ENCODE data around the gene EDEM1.

EDEM1 gene

DNA sequence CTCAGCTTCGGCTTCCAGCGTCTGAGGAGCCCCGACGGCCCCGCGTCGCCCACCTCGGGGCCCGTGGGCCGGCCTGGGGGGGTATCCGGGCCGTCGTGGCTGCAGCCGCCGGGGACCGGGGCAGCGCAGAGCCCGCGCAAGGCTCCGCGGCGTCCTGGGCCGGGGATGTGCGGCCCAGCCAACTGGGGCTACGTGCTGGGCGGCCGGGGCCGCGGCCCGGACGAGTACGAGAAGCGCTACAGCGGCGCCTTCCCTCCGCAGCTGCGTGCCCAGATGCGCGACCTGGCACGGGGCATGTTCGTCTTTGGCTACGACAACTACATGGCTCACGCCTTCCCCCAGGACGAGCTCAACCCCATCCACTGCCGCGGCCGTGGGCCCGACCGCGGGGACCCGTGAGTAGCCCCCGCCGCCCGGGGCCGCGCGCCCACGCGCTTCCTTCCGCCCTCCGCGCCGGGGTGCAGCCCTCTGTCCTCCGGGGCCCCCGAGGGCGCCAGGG lies 462 bp downstream of the EDEM1 start:
- H3K9ac ChIP-seq (ENCODE audit: low read depth in 1 of 2, low read length in 2 of 2), result peak overlapping the region; percentile 85 to 97
- peak overlapping the region; percentile 89 to 97 for H3K27ac ChIP-seq (ENCODE audit: low read depth in 2 of 2, low read length in 2 of 2)
- no peaks in the 10 kb centered on the region for H3K9me3 ChIP-seq (ENCODE audit: control insufficient read depth in 2 of 2, low read length in 2 of 2)
- H3K36me3 ChIP-seq (ENCODE audit: control insufficient read depth in 2 of 2, insufficient read depth in 2 of 2, low read length in 2 of 2), result no peaks in the 10 kb centered on the region
- H3K4me1 ChIP-seq (ENCODE audit: control insufficient read depth in 2 of 2, insufficient read depth in 2 of 2, low read length in 2 of 2), result peaks cover 8 to 16% of the 10 kb centered on the region in 2 donors
- H3K4me3 ChIP-seq (ENCODE audit: low read length in 2 of 2), result peak overlapping the region; percentile 68 to 90
- no peaks in the 10 kb centered on the region for H3K27me3 ChIP-seq (ENCODE audit: control insufficient read depth in 2 of 2, insufficient read depth in 2 of 2, low read length in 2 of 2)

DNA sequence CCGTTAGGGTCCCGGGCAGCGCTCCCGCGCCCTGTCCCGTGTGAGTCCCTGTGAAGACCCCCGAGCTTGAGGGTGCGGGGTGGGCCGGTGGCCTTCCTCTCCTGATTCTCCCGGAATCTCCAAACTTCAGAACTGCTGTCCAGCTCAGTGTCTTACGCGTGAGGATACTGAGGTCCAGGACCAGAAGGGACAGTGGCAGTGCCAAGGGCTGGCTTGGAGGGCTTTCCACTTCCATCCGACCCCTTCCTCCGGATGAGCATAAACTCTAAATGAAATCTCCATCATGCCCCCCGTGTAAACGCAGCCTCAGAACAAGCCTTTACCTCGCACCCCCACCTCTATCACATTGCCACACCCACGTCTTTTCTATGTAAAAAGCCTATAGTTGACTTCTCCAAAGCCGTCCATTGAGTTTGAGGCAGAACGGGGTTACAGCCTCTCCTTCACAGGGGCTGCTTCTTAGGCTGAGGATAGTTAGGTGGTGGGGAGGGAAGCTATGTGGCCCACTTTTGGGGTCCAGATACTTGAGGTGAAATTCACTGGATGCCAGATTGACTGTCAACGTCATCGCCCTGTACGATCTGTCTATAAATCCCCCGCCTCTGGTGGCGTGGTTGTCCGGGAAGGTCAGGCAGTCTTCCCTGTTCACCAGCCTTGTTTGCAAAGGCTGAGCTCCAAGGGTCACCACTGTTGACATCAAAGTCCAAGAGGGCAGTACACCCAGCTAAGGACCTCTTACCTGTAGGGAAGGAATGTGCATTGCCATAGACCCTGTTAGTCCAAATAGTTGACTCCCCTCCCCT lies 1.1 kb downstream of the EDEM1 start:
- no peaks in the 10 kb centered on the region for H3K36me3 ChIP-seq (ENCODE audit: control insufficient read depth in 2 of 2, insufficient read depth in 2 of 2, low read length in 2 of 2)
- peak overlapping the region; percentile 68 to 90 for H3K4me3 ChIP-seq (ENCODE audit: low read length in 2 of 2)
- H3K4me1 ChIP-seq (ENCODE audit: control insufficient read depth in 2 of 2, insufficient read depth in 2 of 2, low read length in 2 of 2), result peaks cover 8 to 18% of the 10 kb centered on the region in 2 donors
- H3K9me3 ChIP-seq (ENCODE audit: control insufficient read depth in 2 of 2, low read length in 2 of 2), result no peaks in the 10 kb centered on the region
- peak overlapping the region; percentile 89 to 97 for H3K27ac ChIP-seq (ENCODE audit: low read depth in 2 of 2, low read length in 2 of 2)
- H3K9ac ChIP-seq (ENCODE audit: low read depth in 1 of 2, low read length in 2 of 2), result peak overlapping the region; percentile 85 to 97
- no peaks in the 10 kb centered on the region for H3K27me3 ChIP-seq (ENCODE audit: control insufficient read depth in 2 of 2, insufficient read depth in 2 of 2, low read length in 2 of 2)

DNA sequence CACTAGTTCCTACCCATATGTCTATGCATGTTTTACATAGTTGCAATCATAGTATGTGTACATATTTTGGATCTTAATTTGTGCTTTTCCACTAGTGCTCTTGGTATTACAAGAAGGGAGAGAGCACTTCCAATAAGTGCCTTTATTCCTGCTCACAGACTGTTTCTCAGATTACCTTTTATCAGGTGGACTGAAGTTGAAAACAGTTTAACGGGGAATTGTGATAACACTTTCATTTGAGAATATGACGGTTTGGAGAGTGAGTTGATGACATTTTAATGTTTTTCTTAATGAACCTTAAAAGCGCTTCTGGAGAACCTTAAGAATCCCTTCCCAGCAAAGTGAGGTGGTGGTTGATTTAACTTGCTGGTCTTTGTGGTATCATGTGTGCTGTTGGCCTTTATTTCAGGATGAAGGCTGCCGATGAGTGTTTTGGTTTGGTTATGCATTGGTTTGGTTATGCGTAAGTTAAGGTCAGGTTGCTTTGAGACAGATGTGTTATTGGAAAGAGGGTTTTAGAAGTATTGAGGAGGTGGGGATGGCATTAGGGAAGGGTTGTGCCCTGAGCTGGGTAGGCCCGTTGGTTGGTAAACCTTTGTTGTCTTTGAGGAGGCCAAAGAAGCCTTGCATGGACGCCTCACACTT lies 2.8 kb downstream of the EDEM1 start:
- Histone ChIP-seq H3K27me3 (ENCODE audit: control insufficient read depth in 2 of 2, insufficient read depth in 2 of 2, low read length in 2 of 2) (no peaks in the 10 kb centered on the region), H3K4me1 (ENCODE audit: control insufficient read depth in 2 of 2, insufficient read depth in 2 of 2, low read length in 2 of 2) (peaks cover 8 to 17% of the 10 kb centered on the region in 2 donors), H3K9ac (ENCODE audit: low read depth in 1 of 2, low read length in 2 of 2) (peak overlapping the region in 1 of 2 donors; percentile 2), H3K4me3 (ENCODE audit: low read length in 2 of 2) (peak overlapping the region; percentile 10 to 59), H3K9me3 (ENCODE audit: control insufficient read depth in 2 of 2, low read length in 2 of 2) (no peaks in the 10 kb centered on the region), H3K36me3 (ENCODE audit: control insufficient read depth in 2 of 2, insufficient read depth in 2 of 2, low read length in 2 of 2) (peaks cover 4 to 5% of the 10 kb centered on the region in 2 donors), H3K27ac (ENCODE audit: low read depth in 2 of 2, low read length in 2 of 2) (peak overlapping the region in 1 of 2 donors; percentile 20)

DNA sequence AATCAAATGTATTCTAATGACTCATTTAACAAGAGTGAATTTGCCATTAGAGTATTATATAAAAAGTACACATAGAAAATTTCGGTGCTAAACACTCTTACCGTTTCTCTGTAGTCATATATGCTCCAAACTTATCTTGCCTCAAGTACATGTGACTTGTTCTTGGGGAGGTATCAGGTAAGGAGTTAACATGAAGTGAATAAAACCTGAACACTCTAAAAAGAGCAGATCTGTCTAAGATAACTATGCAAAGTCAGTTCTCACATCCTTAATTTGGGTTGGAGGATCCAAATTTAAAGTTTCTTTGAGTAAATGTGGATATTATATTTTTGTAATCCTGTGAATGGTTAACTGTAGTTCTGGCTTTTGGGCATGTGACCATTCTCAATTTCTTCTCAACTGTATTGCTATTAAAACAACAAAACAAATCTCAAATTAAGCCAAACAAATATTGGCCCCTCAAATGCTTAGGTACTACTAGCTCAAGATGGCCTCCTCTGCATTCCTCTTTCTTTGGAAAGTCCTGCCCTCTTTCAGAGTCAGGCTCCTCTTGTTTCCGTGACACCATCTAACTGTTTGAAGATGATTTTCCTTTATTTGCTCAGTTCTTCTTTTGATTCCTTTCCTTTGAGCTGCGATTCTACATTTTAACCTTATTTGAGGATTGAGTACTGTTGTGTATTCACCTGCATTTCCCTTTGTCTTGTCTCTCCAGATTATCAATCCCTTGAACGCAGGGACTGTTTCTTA lies 4.2 kb downstream of the EDEM1 start:
- Histone ChIP-seq H3K9ac (ENCODE audit: low read depth in 1 of 2, low read length in 2 of 2) (no peak overlapping the region), H3K27me3 (ENCODE audit: control insufficient read depth in 2 of 2, insufficient read depth in 2 of 2, low read length in 2 of 2) (no peaks in the 10 kb centered on the region), H3K27ac (ENCODE audit: low read depth in 2 of 2, low read length in 2 of 2) (peak overlapping the region in 1 of 2 donors; percentile 14), H3K9me3 (ENCODE audit: control insufficient read depth in 2 of 2, low read length in 2 of 2) (no peaks in the 10 kb centered on the region), H3K4me3 (ENCODE audit: low read length in 2 of 2) (peak overlapping the region in 1 of 2 donors; percentile 33), H3K36me3 (ENCODE audit: control insufficient read depth in 2 of 2, insufficient read depth in 2 of 2, low read length in 2 of 2) (peaks cover 4 to 5% of the 10 kb centered on the region in 2 donors), H3K4me1 (ENCODE audit: control insufficient read depth in 2 of 2, insufficient read depth in 2 of 2, low read length in 2 of 2) (peaks cover 8 to 11% of the 10 kb centered on the region in 2 donors)

DNA sequence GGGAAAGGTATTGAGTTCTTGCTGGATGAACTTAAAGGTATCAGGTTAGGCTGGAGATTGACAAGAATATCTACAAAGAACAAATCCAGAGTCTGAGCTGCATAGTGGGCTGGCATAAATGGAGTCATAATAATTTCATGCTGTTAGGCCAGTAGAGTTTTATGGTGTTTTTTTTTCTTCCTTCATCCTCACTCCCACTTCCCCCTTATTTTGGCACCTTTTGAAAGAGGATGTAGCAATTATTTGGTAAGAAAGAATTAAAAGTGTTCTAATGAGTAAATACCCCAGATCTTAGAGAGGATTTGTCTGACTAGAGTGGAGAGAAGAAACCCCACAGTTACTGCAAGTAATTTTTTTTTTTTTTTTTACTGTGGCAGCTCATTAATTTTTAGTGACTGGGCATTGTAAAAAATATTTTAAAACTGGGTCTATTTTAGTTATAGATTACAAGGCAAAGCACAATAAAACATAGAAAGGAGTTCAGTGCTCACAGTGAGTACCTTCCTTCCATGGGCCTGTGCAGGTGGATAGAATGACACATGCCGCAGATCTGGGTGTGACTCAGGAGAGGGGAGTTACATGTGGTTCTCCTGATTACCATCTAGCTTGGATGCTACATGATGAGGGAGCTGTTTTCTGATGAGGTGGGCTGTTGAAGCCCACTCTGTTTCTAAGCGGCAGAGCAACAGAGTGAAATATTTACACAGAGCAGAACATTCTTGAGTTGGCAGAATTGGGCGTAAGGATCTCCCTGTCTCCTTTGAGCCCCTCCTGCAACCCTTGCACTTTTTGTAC lies 5.3 kb downstream of the EDEM1 start:
- Histone ChIP-seq H3K9ac (ENCODE audit: low read depth in 1 of 2, low read length in 2 of 2) (no peak overlapping the region), H3K27ac (ENCODE audit: low read depth in 2 of 2, low read length in 2 of 2) (peak overlapping the region in 1 of 2 donors; percentile 13), H3K27me3 (ENCODE audit: control insufficient read depth in 2 of 2, insufficient read depth in 2 of 2, low read length in 2 of 2) (no peaks in the 10 kb centered on the region), H3K36me3 (ENCODE audit: control insufficient read depth in 2 of 2, insufficient read depth in 2 of 2, low read length in 2 of 2) (peaks cover 8 to 11% of the 10 kb centered on the region in 2 donors), H3K4me3 (ENCODE audit: low read length in 2 of 2) (no peak overlapping the region), H3K9me3 (ENCODE audit: control insufficient read depth in 2 of 2, low read length in 2 of 2) (no peaks in the 10 kb centered on the region), H3K4me1 (ENCODE audit: control insufficient read depth in 2 of 2, insufficient read depth in 2 of 2, low read length in 2 of 2) (peaks cover 8 to 14% of the 10 kb centered on the region in 2 donors)

DNA sequence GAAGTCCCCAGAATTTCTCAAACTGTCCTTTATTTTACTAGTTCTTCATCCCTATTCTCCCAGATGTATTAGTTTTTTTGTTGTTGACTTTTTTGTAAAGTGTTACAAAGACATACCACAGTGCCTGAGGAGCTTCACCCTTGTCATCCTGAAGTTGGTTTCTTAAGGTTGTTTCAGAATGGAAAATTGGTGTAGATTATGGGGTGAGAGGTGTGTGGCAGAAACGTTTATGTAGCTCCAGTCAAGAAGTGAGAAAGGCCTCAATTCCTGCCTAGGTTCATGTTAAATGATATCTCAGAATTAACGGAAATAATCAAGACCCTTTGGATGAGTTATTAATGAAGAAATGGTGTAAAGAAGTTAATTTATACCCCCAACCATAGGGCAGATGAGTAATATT lies 6.8 kb downstream of the EDEM1 start:
- Histone ChIP-seq H3K4me1 (ENCODE audit: control insufficient read depth in 2 of 2, insufficient read depth in 2 of 2, low read length in 2 of 2) (peaks cover 2 to 8% of the 10 kb centered on the region in 2 donors), H3K36me3 (ENCODE audit: control insufficient read depth in 2 of 2, insufficient read depth in 2 of 2, low read length in 2 of 2) (peaks cover 11 to 13% of the 10 kb centered on the region in 2 donors), H3K9ac (ENCODE audit: low read depth in 1 of 2, low read length in 2 of 2) (no peak overlapping the region), H3K27me3 (ENCODE audit: control insufficient read depth in 2 of 2, insufficient read depth in 2 of 2, low read length in 2 of 2) (no peaks in the 10 kb centered on the region), H3K27ac (ENCODE audit: low read depth in 2 of 2, low read length in 2 of 2) (no peak overlapping the region), H3K4me3 (ENCODE audit: low read length in 2 of 2) (no peak overlapping the region), H3K9me3 (ENCODE audit: control insufficient read depth in 2 of 2, low read length in 2 of 2) (no peaks in the 10 kb centered on the region)

DNA sequence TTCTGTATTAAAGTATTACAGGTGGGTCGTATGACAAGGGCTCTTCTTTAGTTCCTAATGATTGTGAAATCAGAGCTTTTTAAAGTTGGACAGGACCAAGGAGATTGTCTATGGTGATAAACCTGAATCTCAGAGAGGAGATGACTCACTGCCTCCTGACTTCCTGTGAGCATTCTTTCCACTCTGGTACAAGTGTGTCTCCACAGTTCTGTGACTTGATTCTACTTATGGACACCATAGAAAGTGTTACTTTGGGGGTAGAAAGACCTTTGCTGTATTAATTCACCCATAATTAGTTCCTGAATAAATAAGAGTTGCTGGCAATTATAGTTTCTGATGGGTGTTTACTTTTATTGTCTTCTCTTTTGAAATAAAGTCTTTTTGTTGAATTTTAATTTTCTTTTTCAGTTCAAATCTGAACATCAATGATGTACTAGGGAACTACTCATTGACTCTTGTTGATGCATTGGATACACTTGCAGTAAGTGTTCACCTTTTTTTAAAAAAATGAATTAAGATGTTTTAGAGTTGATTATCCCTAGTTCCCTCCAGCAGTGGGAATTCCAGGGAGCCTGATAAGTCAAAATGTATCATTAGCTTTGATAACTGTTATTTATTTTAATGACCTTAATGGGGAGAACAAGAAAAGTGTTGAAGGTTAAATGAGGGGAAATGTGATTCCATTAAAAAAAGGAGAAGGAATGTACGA lies 7.4 kb downstream of the EDEM1 start:
- no peak overlapping the region for H3K27ac ChIP-seq (ENCODE audit: low read depth in 2 of 2, low read length in 2 of 2)
- H3K4me3 ChIP-seq (ENCODE audit: low read length in 2 of 2), result no peak overlapping the region
- H3K4me1 ChIP-seq (ENCODE audit: control insufficient read depth in 2 of 2, insufficient read depth in 2 of 2, low read length in 2 of 2), result peaks cover 2 to 8% of the 10 kb centered on the region in 2 donors
- H3K9me3 ChIP-seq (ENCODE audit: control insufficient read depth in 2 of 2, low read length in 2 of 2), result no peaks in the 10 kb centered on the region
- no peaks in the 10 kb centered on the region for H3K27me3 ChIP-seq (ENCODE audit: control insufficient read depth in 2 of 2, insufficient read depth in 2 of 2, low read length in 2 of 2)
- H3K36me3 ChIP-seq (ENCODE audit: control insufficient read depth in 2 of 2, insufficient read depth in 2 of 2, low read length in 2 of 2), result peaks cover 11 to 13% of the 10 kb centered on the region in 2 donors
- H3K9ac ChIP-seq (ENCODE audit: low read depth in 1 of 2, low read length in 2 of 2), result no peak overlapping the region

DNA sequence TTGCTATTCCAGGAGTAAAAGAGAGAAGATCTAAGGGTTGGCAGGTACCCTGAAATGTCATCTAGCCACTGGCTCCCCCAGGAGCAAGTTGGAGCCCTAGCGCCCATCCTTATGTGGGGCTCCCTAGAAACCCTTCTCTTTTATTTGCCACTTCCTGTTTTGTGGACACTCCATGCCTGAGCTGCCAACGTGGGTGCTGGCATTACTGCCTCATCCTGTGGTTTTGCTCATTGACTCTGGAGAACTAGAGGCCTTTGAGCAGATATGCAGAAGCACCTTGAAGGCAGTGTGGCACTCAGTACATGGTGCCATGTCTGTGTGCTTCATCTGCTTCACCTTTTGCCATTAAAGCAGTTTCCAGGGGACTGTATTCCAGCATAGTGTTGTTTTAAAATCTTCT lies 8.1 kb downstream of the EDEM1 start:
- no peak overlapping the region for H3K27ac ChIP-seq (ENCODE audit: low read depth in 2 of 2, low read length in 2 of 2)
- peaks cover 16 to 18% of the 10 kb centered on the region in 2 donors for H3K36me3 ChIP-seq (ENCODE audit: control insufficient read depth in 2 of 2, insufficient read depth in 2 of 2, low read length in 2 of 2)
- peaks cover 2 to 8% of the 10 kb centered on the region in 2 donors for H3K4me1 ChIP-seq (ENCODE audit: control insufficient read depth in 2 of 2, insufficient read depth in 2 of 2, low read length in 2 of 2)
- H3K9me3 ChIP-seq (ENCODE audit: control insufficient read depth in 2 of 2, low read length in 2 of 2), result no peaks in the 10 kb centered on the region
- H3K27me3 ChIP-seq (ENCODE audit: control insufficient read depth in 2 of 2, insufficient read depth in 2 of 2, low read length in 2 of 2), result no peaks in the 10 kb centered on the region
- no peak overlapping the region for H3K9ac ChIP-seq (ENCODE audit: low read depth in 1 of 2, low read length in 2 of 2)
- H3K4me3 ChIP-seq (ENCODE audit: low read length in 2 of 2), result peak overlapping the region in 1 of 2 donors; percentile 26

DNA sequence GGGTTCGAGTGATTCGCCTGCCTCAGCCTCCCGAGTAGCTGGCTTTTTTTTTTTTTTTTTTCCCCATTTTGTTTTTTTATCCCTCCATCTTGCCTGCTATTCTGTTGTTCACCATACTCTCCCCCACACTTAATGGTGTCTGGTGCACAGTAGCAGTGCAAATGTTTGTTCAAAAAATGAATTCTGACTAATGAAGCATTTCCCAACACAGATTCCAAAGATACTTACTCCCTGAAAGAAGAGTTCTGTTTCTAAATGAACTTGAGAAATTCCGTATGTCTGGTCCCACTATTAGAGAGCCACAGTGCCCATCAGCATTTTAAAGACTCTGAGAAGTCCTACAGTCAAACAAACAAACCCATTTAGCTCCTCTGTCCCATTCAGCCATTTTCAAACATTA lies 9.5 kb downstream of the EDEM1 start:
- no peaks in the 10 kb centered on the region for H3K27me3 ChIP-seq (ENCODE audit: control insufficient read depth in 2 of 2, insufficient read depth in 2 of 2, low read length in 2 of 2)
- H3K4me1 ChIP-seq (ENCODE audit: control insufficient read depth in 2 of 2, insufficient read depth in 2 of 2, low read length in 2 of 2), result peaks cover 2 to 8% of the 10 kb centered on the region in 2 donors
- H3K9me3 ChIP-seq (ENCODE audit: control insufficient read depth in 2 of 2, low read length in 2 of 2), result no peaks in the 10 kb centered on the region
- H3K9ac ChIP-seq (ENCODE audit: low read depth in 1 of 2, low read length in 2 of 2), result no peak overlapping the region
- H3K4me3 ChIP-seq (ENCODE audit: low read length in 2 of 2), result no peak overlapping the region
- peak overlapping the region; percentile 51 to 59 for H3K27ac ChIP-seq (ENCODE audit: low read depth in 2 of 2, low read length in 2 of 2)
- H3K36me3 ChIP-seq (ENCODE audit: control insufficient read depth in 2 of 2, insufficient read depth in 2 of 2, low read length in 2 of 2), result peaks cover 23 to 32% of the 10 kb centered on the region in 2 donors

Measured in mucosa of rectum (tissue), 2 donors.